Psoas muscle (tissue), 8 donors: ENCODE results near the gene MTMR4. TPM values are rescaled to one million over a fixed set of nuclear protein-coding genes. Genes with fewer than 3 reads are reported as not detected.

Source experiments
- ATAC-seq, 4 donors: fragments of 200-7000 bp; cut with Tn5 transposase; one replicate each; pipeline ENCODE4 v1.9.1; 2020; ENCODE audit warnings: moderate library complexity in 3 of 4, mild to moderate bottlenecking in 2 of 4
- DNase-seq, 2 donors: peaks; one replicate each; pipeline ENCODE4 v3.0.0-alpha.2; 2020
- H3K27ac ChIP-seq: fragments of 200-600 bp; one replicate; pipeline ENCODE4 v1.8.0; 2022
- H3K27me3 ChIP-seq, 3 donors: fragments of 200-600 bp in 1 of 3; one replicate each; pipeline versions ENCODE4 v1.6.1 to v1.8.0; 2013 to 2022; ENCODE audit warnings: low read length in 2 of 3, mild to moderate bottlenecking in 2 of 3, moderate library complexity in 1 of 3; ENCODE audit not compliant: insufficient read depth in 3 of 3
- H3K36me3 ChIP-seq, 2 donors: fragments of 200-600 bp in 1 of 2; one replicate each; pipeline versions ENCODE4 v1.6.1 to v1.8.0; 2013 to 2022; ENCODE audit warnings: low read depth in 1 of 2, mild to moderate bottlenecking in 1 of 2, moderate library complexity in 1 of 2; ENCODE audit not compliant: insufficient read depth in 1 of 2
- H3K4me1 ChIP-seq: fragments of 200-600 bp; one replicate; pipeline ENCODE4 v1.8.0; 2022
- H3K4me3 ChIP-seq: fragments of 200-600 bp; one replicate; pipeline ENCODE4 v1.8.0; 2022; ENCODE audit warnings: mild to moderate bottlenecking
- H3K9me3 ChIP-seq: fragments of 200-600 bp; one replicate; pipeline ENCODE4 v1.8.0; 2022
- CTCF ChIP-seq: fragments of 200-600 bp; IDR thresholded peaks from one replicate; pipeline ENCODE4 v1.8.0; 2022; ENCODE audit warnings: antibody characterized with exemption
- WGBS, 3 donors: extraction: QIAGEN DNeasy Blood & Tissue Kit; methylation state at CpG; one replicate each; pipeline versions ENCODE4 v1.1.6 to v1.1.7; 2013; 5-methylcytosine and 5-hydroxymethylcytosine counted together
- intact Hi-C, 2 donors: fragments of 100-400 bp; cut with DNase I; formaldehyde crosslinking; loops; one replicate each; pipeline versions ENCODE4 v1.11.0 to v1.14.2; 2022
- polyA plus RNA-seq, 3 donors: library from polyadenylated mRNA; stranded (reverse); fragments of 200-250 nt; gene quantifications; one replicate each; pipeline ENCODE4 v1.2.3, GENCODE V29; 2013
- total RNA-seq, 4 donors: library from RNA; stranded (reverse); fragmentation: NEBNext Ultra II Directional in 2 of 4; extraction: Animal tissue kit (Norgen Biotek cat#: 25700) in 2 of 4; gene quantifications; one replicate each; pipeline versions ENCODE4 v1.2.1 to v1.2.4, GENCODE V29; 2021 to 2023
- donor health status: healthy with polysubstance abuse.
- donor health status: DM: no; HTN: no; CAD: no; lungs with moderate emphysema.
- donor health status: Bipolar disorder and iron deficiency.
- donor health status: healthy.
- donor health status: DM: yes; HTN: yes; CAD: no.
- donor health status: DM: no; HTN: no; CAD: no.
- donor health status: DM: no; HTN: no; CAD: no.
- donor health status: DM: yes; HTN: yes; CAD: no.

MTMR4 gene
- total and polyA plus RNA-seq, 7 donors = 2.4 to 11.2 (median 7.7) TPM

DNA sequence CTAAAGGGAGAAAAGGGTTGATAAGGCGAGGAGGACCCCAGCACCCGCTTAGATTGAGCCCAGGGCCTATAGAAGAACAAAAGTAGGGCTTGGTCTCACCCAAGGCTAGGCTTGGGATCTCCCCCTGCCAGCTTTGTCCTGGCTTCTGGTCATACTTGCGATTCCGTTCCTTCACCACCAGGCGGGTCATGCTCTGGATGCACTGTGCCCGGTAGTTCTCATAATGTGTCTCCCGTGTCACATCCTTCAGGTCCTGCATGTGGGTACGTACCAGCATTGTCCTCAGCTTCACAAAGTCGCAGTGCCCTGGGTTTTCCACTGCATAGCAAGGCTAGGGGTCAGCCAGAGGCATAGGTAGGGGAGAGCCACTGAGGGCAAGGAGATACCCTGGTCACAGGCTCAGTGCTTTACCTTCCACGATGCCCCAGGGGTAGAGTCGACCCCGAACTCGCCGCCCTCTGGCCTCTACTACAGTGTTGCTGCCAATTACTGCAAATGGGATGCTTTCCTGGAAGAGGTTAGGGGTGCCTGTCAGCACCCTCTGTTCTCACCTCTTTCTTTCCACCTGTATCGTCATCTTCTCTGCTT lies 6.5 kb upstream of the MTMR4 start:
- ATAC-seq (no peak), DNase-seq (no peak)
- TF ChIP-seq CTCF = no peak
- Histone ChIP-seq H3K36me3 (peaks cover 0 to 5% of the 10 kb centered on the region in 2 donors), H3K4me1 (peaks cover 12% of the 10 kb centered on the region), H3K9me3 (no peaks in the 10 kb centered on the region), H3K27me3 (no peaks in the 10 kb centered on the region), H3K27ac (no peak overlapping the region), H3K4me3 (no peak overlapping the region)
- intact Hi-C loops = loop anchor here (5.0 to 10.0 kb wide), 3 partner anchors 66 to 174 kb away; partner anchors contain the start of genes RAD51C (in 1 of the 2) and TEX14 (in 1 of the 2)
- 66 to 71% (median 66%) methylated on average over 14 to 15 of the region's 15 CpGs for WGBS, 3 donors

DNA sequence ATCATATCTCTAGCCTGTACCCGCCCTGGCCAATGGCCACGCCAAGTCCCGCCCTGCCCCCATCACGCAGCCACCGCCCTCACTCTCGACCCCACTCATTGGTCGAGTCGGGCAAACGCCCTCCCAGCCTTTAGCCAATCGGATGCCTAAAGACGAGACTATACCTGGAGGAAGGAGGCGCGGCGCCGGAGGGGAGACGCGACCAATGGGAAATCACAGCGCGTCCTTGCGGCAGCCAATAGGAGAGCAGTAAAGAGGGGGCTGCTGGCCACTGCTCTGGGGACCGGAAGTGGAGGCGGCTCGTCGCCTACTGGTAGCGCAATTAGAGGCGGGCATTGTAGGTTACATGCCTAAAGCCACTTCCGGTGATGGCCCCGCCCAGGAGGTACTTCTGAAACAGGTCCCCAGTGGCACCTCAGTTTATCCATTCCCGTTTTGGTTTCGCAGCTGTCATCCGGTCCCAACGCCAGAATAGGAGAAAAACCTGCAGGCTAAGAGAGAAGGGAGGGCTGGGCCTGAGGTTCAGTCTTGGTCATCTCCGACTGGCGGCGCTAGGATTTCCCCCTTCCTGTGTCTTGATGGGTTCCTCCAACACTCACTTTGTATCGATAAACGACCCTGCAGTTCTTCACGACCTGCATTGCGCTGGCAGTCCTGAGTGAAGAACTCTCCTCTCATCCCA lies 3.6 kb upstream of the MTMR4 start:
- peak; percentile 91 to 93 (median 92) for ATAC-seq
- Histone ChIP-seq H3K9me3 (no peaks in the 10 kb centered on the region), H3K4me3 (peak overlapping the region; percentile 87), H3K36me3 (peaks cover 0 to 9% of the 10 kb centered on the region in 2 donors), H3K27ac (peak overlapping the region; percentile 97), H3K27me3 (no peaks in the 10 kb centered on the region), H3K4me1 (peaks cover 26% of the 10 kb centered on the region)
- DNase-seq = peak; percentile 100
- 0% methylated on average over 38 to 39 of the region's 39 CpGs for WGBS, 3 donors
- intact Hi-C loops = loop anchor here (2.0 to 10.0 kb wide), 3 partner anchors 163 to 487 kb away; partner anchors contain the start of genes SUPT4H1 (in 2 of the 2), RAD51C (in 1 of the 2) and TEX14 (in 1 of the 2)
- TF ChIP-seq CTCF = no peak

DNA sequence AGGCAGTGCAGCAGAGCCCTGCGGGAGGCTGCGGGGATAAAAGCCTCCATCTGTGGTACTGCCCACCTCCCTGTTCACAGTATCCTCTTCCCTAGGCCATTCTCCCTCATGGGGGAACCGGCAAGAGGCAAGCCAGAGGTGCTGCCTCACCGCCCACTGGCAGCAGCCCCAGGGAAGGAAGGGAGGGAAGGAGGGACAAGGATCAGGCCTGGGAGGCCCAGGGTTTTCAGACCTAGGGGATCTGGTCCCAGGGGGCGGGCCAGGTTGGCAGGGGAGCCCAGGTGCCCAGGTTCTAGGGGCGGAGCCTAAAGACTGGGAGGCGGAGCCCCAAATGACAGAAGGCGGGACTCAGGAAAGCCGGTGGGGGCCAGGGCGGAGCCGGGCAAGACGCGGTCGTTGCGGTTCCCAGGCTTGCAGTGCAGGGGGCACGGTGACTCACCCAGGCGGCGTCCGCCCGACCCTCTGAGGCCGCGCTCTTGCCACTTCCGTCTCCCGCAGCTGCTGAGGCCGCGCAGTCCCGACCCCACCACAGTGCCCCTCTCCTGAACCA lies 3.0 kb upstream of the MTMR4 start:
- Histone ChIP-seq H3K27me3 (no peaks in the 10 kb centered on the region), H3K4me1 (peaks cover 26% of the 10 kb centered on the region), H3K36me3 (peaks cover 1 to 16% of the 10 kb centered on the region in 2 donors), H3K27ac (peak overlapping the region; percentile 97), H3K9me3 (no peaks in the 10 kb centered on the region), H3K4me3 (peak overlapping the region; percentile 87)
- DNase-seq (no peak), ATAC-seq (peak in 2 of 4 donors; percentile 47 to 56)
- no peak for TF ChIP-seq CTCF
- intact Hi-C loops = loop anchor here (5.0 to 10.0 kb wide), 2 partner anchors 163 to 175 kb away; partner anchors contain the start of genes SUPT4H1 (in 2 of the 2), RAD51C (in 1 of the 2) and TEX14 (in 1 of the 2)
- WGBS, 3 donors = 0 to 2% (median 0%) methylated on average over 14 to 27 of the region's 27 CpGs

GRCh38 chr17:58516644-58517377 lies 2.4 kb upstream of the MTMR4 start:
- peaks cover 26% of the 10 kb centered on the region for H3K4me1 ChIP-seq
- intact Hi-C loops = loop anchor here (5.0 to 10.0 kb wide), 2 partner anchors 162 to 175 kb away; partner anchors contain the start of genes SUPT4H1 (in 2 of the 2), RAD51C (in 1 of the 2) and TEX14 (in 1 of the 2)

More at GRCh38 chr17:58516644-58517377, 2.4 kb upstream of the MTMR4 start:
- H3K4me3 ChIP-seq = peak overlapping the region; percentile 87
- no peak for DNase-seq
- peaks cover 4 to 22% of the 10 kb centered on the region in 2 donors for H3K36me3 ChIP-seq
- H3K9me3 ChIP-seq = no peaks in the 10 kb centered on the region
- WGBS, 3 donors = 35 to 60% (median 48%) methylated on average over 2 of the region's 2 CpGs
- peak overlapping the region; percentile 97 for H3K27ac ChIP-seq
- H3K27me3 ChIP-seq = no peaks in the 10 kb centered on the region
- no peak for ATAC-seq
- no peak for TF ChIP-seq CTCF
